Umbilical cord (tissue), 2 donors: ENCODE measurements around the gene IL12B. TPM values are rescaled to one million over a fixed set of nuclear protein-coding genes. Genes with fewer than 3 reads are reported as not detected.
"Not testable (repeated sequence)": the region's sequence is repeated elsewhere in the genome, so short reads cannot be mapped to it uniquely, and the experiment has no call there.

Experiments used
- DNase-seq: peaks from one replicate; pipeline ENCODE4 v3.0.0-alpha.2; 2015; ENCODE audit warnings: low spot score
- total RNA-seq: library from RNA; depleted of rRNA; stranded (reverse); fragments of >200 nt; gene quantifications from one replicate; pipeline ENCODE4 v1.2.3, GENCODE V29; 2014; ENCODE audit warnings: low replicate concordance; ENCODE audit not compliant: insufficient read depth

The IL12B gene
- total RNA-seq, 1 donor from 2014 or later = 1.7 TPM

- DNase-seq = no peak
Observed at GRCh38 chr5:159333545-159333925, 3.2 kb upstream of the IL12B start.

- DNase-seq = no peak
Observed at GRCh38 chr5:159332800-159333544, 2.7 kb upstream of the IL12B start.

GRCh38 chr5:159331093-159331973 lies 1.0 kb upstream of the IL12B start:
- DNase-seq = peak; percentile 53

- no peak for DNase-seq
Observed at GRCh38 chr5:159324986-159325385, 5.3 kb downstream of the IL12B start.

- peak; percentile 92 for DNase-seq
Observed at GRCh38 chr5:159324102-159324755, 6.1 kb downstream of the IL12B start.

GRCh38 chr5:159322180-159322579 lies 8.1 kb downstream of the IL12B start:
- DNase-seq = no peak

- DNase-seq = peak; percentile 86
Observed at GRCh38 chr5:159319832-159320231, 10.5 kb downstream of the IL12B start.

GRCh38 chr5:159319363-159319762 lies 10.9 kb downstream of the IL12B start:
- DNase-seq = no peak

GRCh38 chr5:159318448-159318847 lies 11.8 kb downstream of the IL12B start:
- DNase-seq = no peak

- DNase-seq = no peak
Observed at GRCh38 chr5:159317849-159318248, 12.4 kb downstream of the IL12B start.

- DNase-seq = peak; percentile 54
Observed at GRCh38 chr5:159316519-159317383, 13.5 kb downstream of the IL12B start.

GRCh38 chr5:159313197-159313596 lies 17.1 kb downstream of the IL12B start:
- DNase-seq = no peak

- DNase-seq = no peak
Observed at GRCh38 chr5:159311063-159311462, 19.2 kb downstream of the IL12B start.

GRCh38 chr5:159310511-159310910 lies 19.8 kb downstream of the IL12B start:
- DNase-seq = peak; percentile 27

- no peak for DNase-seq
Observed at GRCh38 chr5:159309689-159310433, 20.4 kb downstream of the IL12B start.

- no peak for DNase-seq
Observed at GRCh38 chr5:159304961-159305595, 25.2 kb downstream of the IL12B start.

GRCh38 chr5:159303286-159303685 lies 27.0 kb downstream of the IL12B start:
- DNase-seq = no peak

- not testable (repeated sequence) for DNase-seq
Observed at GRCh38 chr5:159301929-159302860, 28.1 kb downstream of the IL12B start.

- DNase-seq = no peak
Observed at GRCh38 chr5:159301466-159301865, 28.8 kb downstream of the IL12B start.
